Upper lobe of left lung (tissue), 4 donors: ENCODE results near the gene SORCS1.

Source experiments
- CTCF ChIP-seq, 6 experiments: fragments of 450-650 bp in 4 of 6; fragments of 200-600 bp in 2 of 6; sonication (generic) in 2 of 6; IDR thresholded peaks; one replicate each; pipeline ENCODE4 v1.5.1; 2016 to 2019; ENCODE audit warnings: antibody characterized with exemption in 6 of 6
- POLR2AphosphoS5 ChIP-seq, 2 donors: sonication (generic); formaldehyde crosslinking; IDR thresholded peaks; one replicate each; pipeline ENCODE4 v1.5.1; 2017; ENCODE audit warnings: antibody characterized with exemption in 2 of 2

DNA sequence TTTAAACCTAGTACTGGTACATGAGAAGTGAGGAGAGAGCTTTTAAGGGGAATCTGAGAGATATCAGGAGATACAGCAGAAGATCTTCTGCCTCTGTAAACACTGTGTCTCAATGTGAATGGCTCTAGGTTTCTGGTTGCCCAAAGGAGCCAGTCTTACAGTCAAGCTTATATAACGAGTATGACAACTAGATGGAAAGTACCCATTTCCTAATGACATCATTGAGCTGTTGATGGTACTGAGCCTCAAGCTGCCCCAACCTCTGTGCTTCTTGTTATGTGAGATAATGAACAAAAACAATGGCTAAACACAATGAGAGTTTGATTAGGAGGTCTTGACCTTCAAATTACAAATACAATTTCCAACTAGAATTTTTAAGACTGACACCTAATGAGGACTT lies 451.5 kb downstream of the SORCS1 start:
- TF ChIP-seq POLR2AphosphoS5 (IDR thresholded peaks at IDR 0.05): no peak
- no peak for TF ChIP-seq CTCF (IDR thresholded peaks at IDR 0.05)
